H9 (cell line): ENCODE results near the gene CTAG1B. TPM values are rescaled to one million over a fixed set of nuclear protein-coding genes. Genes with fewer than 3 reads are reported as not detected.

Experiments used
- DNase-seq: peaks from one replicate; pipeline ENCODE4 v3.0.0-alpha.2; 2017
- H2AFZ ChIP-seq: one replicate; pipeline ENCODE4 v1.6.1; 2013; ENCODE audit warnings: mild to moderate bottlenecking, low read length, control low read depth, moderate library complexity
- H2AK5ac ChIP-seq: 2 replicates; pipeline ENCODE4 v1.6.1; 2013; ENCODE audit warnings: low read length, control low read depth, mixed read lengths; ENCODE audit not compliant: insufficient read length
- H2BK120ac ChIP-seq: one replicate; pipeline ENCODE4 v1.6.1; 2013; ENCODE audit warnings: low read depth, mild to moderate bottlenecking, low read length, control low read depth, inconsistent platforms; ENCODE audit not compliant: poor library complexity, severe bottlenecking
- H2BK12ac ChIP-seq: 2 replicates; pipeline ENCODE4 v1.6.1; 2013; ENCODE audit warnings: low read length, control low read depth, mixed read lengths, low read depth; ENCODE audit not compliant: insufficient read length
- H2BK15ac ChIP-seq: 2 replicates; pipeline ENCODE4 v1.6.1; 2013; ENCODE audit warnings: low read depth, low read length, control low read depth
- H2BK20ac ChIP-seq: one replicate; pipeline ENCODE4 v1.6.1; 2013; ENCODE audit warnings: low read depth, mild to moderate bottlenecking, low read length, control low read depth, inconsistent platforms; ENCODE audit not compliant: poor library complexity, severe bottlenecking
- H2BK5ac ChIP-seq: 2 replicates; pipeline ENCODE4 v1.6.1; 2013; ENCODE audit warnings: low read length, control low read depth, mixed read lengths; ENCODE audit not compliant: insufficient read length
- H3K14ac ChIP-seq: 2 replicates; pipeline ENCODE4 v1.6.1; 2013; ENCODE audit warnings: low read length, control low read depth; ENCODE audit not compliant: insufficient read depth
- H3K18ac ChIP-seq: 2 replicates; pipeline ENCODE4 v1.6.1; 2013; ENCODE audit warnings: low read depth, mild to moderate bottlenecking, mixed read lengths, low read length, control low read depth; ENCODE audit not compliant: insufficient read length
- H3K23ac ChIP-seq: 2 replicates; pipeline ENCODE4 v1.6.1; 2013; ENCODE audit warnings: low read length, control low read depth, mixed read lengths, low read depth; ENCODE audit not compliant: insufficient read length
- H3K23me2 ChIP-seq: 2 replicates; pipeline ENCODE4 v1.6.1; 2013; ENCODE audit warnings: low read depth, mild to moderate bottlenecking, mixed read lengths, low read length, control low read depth; ENCODE audit not compliant: insufficient read length, poor library complexity, severe bottlenecking
- H3K27ac ChIP-seq: 2 replicates; pipeline ENCODE4 v1.5.1; 2013; ENCODE audit warnings: low read length, control low read depth, mixed read lengths, low read depth; ENCODE audit not compliant: insufficient read length
- H3K27me3 ChIP-seq: 2 replicates; pipeline ENCODE4 v1.6.1; 2013; ENCODE audit warnings: low read length, control low read depth, inconsistent platforms; ENCODE audit not compliant: insufficient read depth
- H3K4ac ChIP-seq: 2 replicates; pipeline ENCODE4 v1.6.1; 2013; ENCODE audit warnings: low read depth, mild to moderate bottlenecking, control low read depth, inconsistent platforms, low read length, moderate library complexity
- H3K4me1 ChIP-seq: 2 replicates; pipeline ENCODE4 v1.6.1; 2013; ENCODE audit warnings: low read length, control low read depth, inconsistent platforms; ENCODE audit not compliant: insufficient read depth
- H3K4me2 ChIP-seq: 2 replicates; pipeline ENCODE4 v1.6.1; 2013; ENCODE audit warnings: low read length, control low read depth, mixed read lengths; ENCODE audit not compliant: insufficient read length, insufficient read depth
- H3K56ac ChIP-seq: 2 replicates; pipeline ENCODE4 v1.6.1; 2013; ENCODE audit warnings: low read depth, mild to moderate bottlenecking, mixed read lengths, low read length, control low read depth; ENCODE audit not compliant: insufficient read length
- H3K79me1 ChIP-seq: 2 replicates; pipeline ENCODE4 v1.6.1; 2013; ENCODE audit warnings: low read depth, mild to moderate bottlenecking, moderate library complexity, low read length, control low read depth, inconsistent platforms; ENCODE audit not compliant: insufficient read depth, poor library complexity, severe bottlenecking
- H3K79me2 ChIP-seq: 2 replicates; pipeline ENCODE4 v1.6.1; 2013; ENCODE audit warnings: low read length, control low read depth, inconsistent platforms; ENCODE audit not compliant: insufficient read depth
- H3K9ac ChIP-seq: 2 replicates; pipeline ENCODE4 v1.6.1; 2013; ENCODE audit warnings: low read length, control low read depth, mixed read lengths; ENCODE audit not compliant: insufficient read length; ENCODE audit errors: extremely low read depth
- H3K9me3 ChIP-seq: one replicate; pipeline ENCODE4 v1.6.1; 2013; ENCODE audit warnings: low read depth, low read length, inconsistent platforms; ENCODE audit not compliant: control insufficient read depth
- H3T11ph ChIP-seq: one replicate; pipeline ENCODE4 v1.6.1; 2013; ENCODE audit warnings: mild to moderate bottlenecking, low read length, control low read depth, inconsistent platforms
- H4K20me1 ChIP-seq: one replicate; pipeline ENCODE4 v1.6.1; 2013; ENCODE audit not compliant: control insufficient read depth, insufficient read length, insufficient read depth
- H4K5ac ChIP-seq: 2 replicates; pipeline ENCODE4 v1.6.1; 2013; ENCODE audit warnings: low read depth, mild to moderate bottlenecking, mixed read lengths, low read length, control low read depth; ENCODE audit not compliant: insufficient read length
- H4K8ac ChIP-seq: replicated peaks from 2 replicates; pipeline ENCODE4 v1.6.1; 2013; ENCODE audit warnings: low read length, control low read depth, mixed read lengths, low read depth; ENCODE audit not compliant: insufficient read length
- H4K91ac ChIP-seq: 2 replicates; pipeline ENCODE4 v1.6.1; 2013; ENCODE audit warnings: low read depth, mild to moderate bottlenecking, moderate library complexity, mixed read lengths, low read length, control low read depth; ENCODE audit not compliant: insufficient read length
- H3K27ac Mint-ChIP-seq, 3 experiments: 2 replicates in 2 of 3; 3 replicates in 1 of 3; pipeline ENCODE4 v1.8.0; 2020 to 2021; ENCODE audit warnings: mixed read lengths in 3 of 3, mild to moderate bottlenecking in 1 of 3, moderate library complexity in 1 of 3
- H3K27me3 Mint-ChIP-seq: 2 replicates; pipeline ENCODE4 v1.8.0; 2021; ENCODE audit warnings: low read depth, mild to moderate bottlenecking, moderate library complexity, mixed read lengths
- H3K36me3 Mint-ChIP-seq, 3 experiments: 2 replicates in 2 of 3; 3 replicates in 1 of 3; pipeline ENCODE4 v1.8.0; 2020 to 2021; ENCODE audit warnings: low read depth in 3 of 3, mixed read lengths in 3 of 3; ENCODE audit not compliant: insufficient read depth in 1 of 3
- H3K4me1 Mint-ChIP-seq, 2 experiments: 2 replicates each; pipeline ENCODE4 v1.8.0; 2020; ENCODE audit warnings: mixed read lengths in 2 of 2
- H3K4me3 Mint-ChIP-seq, 2 experiments: 2 replicates in 1 of 2; 3 replicates in 1 of 2; pipeline ENCODE4 v1.8.0; 2020 to 2021; ENCODE audit warnings: mild to moderate bottlenecking in 2 of 2, mixed read lengths in 2 of 2, moderate library complexity in 1 of 2
- H3K9me3 Mint-ChIP-seq, 2 experiments: 2 replicates in 1 of 2; 3 replicates in 1 of 2; pipeline ENCODE4 v1.8.0; 2020; ENCODE audit warnings: mild to moderate bottlenecking in 2 of 2, mixed read lengths in 2 of 2, moderate library complexity in 1 of 2
- CTCF ChIP-seq: fragments of 200-600 bp; sonication (generic); conservative IDR thresholded peaks from 3 replicates; pipeline ENCODE4 v1.8.0; 2021; ENCODE audit warnings: antibody characterized with exemption, mild to moderate bottlenecking
- WGBS: extraction: QIAGEN DNeasy Blood & Tissue Kit; methylation state at CpG from one replicate; pipeline ENCODE4 v1.1.7; 2013; ENCODE audit warnings: missing lambda C conversion rate, low lambda C conversion rate, mixed read lengths; ENCODE audit not compliant: insufficient read length; ENCODE audit errors: extremely low coverage; 5-methylcytosine and 5-hydroxymethylcytosine counted together
- total RNA-seq: library from RNA; stranded (reverse); gene quantifications from 2 replicates; pipeline ENCODE4 v1.2.1, GENCODE V29; 2021

Gene CTAG1B
- total RNA-seq, 1 experiment from 2014 or later, result not detected

GRCh38 chrX:154653048-154653401 lies 33.9 kb upstream of the CTAG1B start:
- Mint-ChIP-seq H3K4me1 (peaks cover 4 to 7% of the 10 kb centered on the region in 2 experiments; a peak in 2 of 4 replicates), H3K27me3 (peaks cover 2% of the 10 kb centered on the region), H3K27ac (no peak overlapping the region), H3K9me3 (peaks cover 57 to 67% of the 10 kb centered on the region in 2 experiments), H3K4me3 (no peak overlapping the region), H3K36me3 (no peaks in the 10 kb centered on the region; a peak in 1 of 7 replicates)
- Histone ChIP-seq H4K5ac (no peak overlapping the region), H3K9ac (no peak overlapping the region), H2BK20ac (no peak overlapping the region), H3K9me3 (peaks cover 28% of the 10 kb centered on the region), H3K4ac (no peak overlapping the region), H3K23me2 (no peaks in the 10 kb centered on the region), H3K18ac (no peak overlapping the region), H4K91ac (no peak overlapping the region), H2BK15ac (no peak overlapping the region), H2BK120ac (no peak overlapping the region), H3K79me1 (no peaks in the 10 kb centered on the region), H3K27me3 (no peaks in the 10 kb centered on the region), H3T11ph (no peak overlapping the region), H4K20me1 (no peaks in the 10 kb centered on the region), H2BK12ac (no peak overlapping the region), H3K4me1 (no peaks in the 10 kb centered on the region), H3K23ac (no peak overlapping the region), H3K27ac (no peak overlapping the region), H2AFZ (no peak overlapping the region), H3K14ac (no peak overlapping the region), H3K56ac (no peak overlapping the region), H4K8ac (no peak overlapping the region), H2AK5ac (no peak overlapping the region), H2BK5ac (no peak overlapping the region), H3K79me2 (no peaks in the 10 kb centered on the region), H3K4me2 (no peak overlapping the region)
- WGBS, result no CpG with 5 or more reads among the region's 23 CpGs
- DNase-seq, result no peak
- no peak for TF ChIP-seq CTCF
